Measurements from ENCODE around the gene GSS. TPM values are rescaled to one million over a fixed set of nuclear protein-coding genes. Genes with fewer than 3 reads are reported as not detected.

Gene GSS
- polyA plus RNA-seq, 3 donors: 30.4 to 52.9 (median 34.0) TPM

DNA sequence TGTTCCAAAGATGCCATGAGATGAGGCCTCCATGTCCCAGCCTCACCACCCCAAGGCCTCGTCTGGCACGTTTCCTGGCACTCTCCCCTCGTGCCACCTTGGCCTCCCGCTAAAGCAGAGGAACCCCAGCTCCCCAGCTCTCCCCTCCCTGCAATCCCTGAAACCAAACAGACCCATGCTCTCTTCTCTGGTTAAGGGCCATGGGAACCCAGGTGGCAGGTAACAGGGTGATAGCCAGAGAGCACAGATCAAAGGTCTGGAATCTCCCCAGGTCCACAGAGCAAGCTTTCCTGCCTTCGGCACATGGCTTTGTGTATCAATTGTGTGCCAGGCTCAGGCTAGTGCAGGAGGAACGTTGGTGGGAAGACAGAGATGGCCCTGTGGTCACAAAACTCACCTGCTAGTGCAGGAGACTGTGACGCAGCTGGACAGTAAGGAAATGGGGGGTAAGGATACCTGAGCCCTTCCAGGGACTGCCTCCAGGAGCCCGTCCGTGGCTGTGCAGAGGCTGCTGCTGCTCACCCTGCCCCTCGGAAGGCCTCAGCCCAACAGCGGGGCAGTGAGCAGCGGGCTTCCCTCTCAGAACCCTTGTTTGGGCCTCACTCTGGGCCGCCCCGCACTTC, 39.0 kb upstream of the GSS start:
- WGBS (ENCODE audit: insufficient coverage): 82% methylated on average over 12 of the region's 14 CpGs
- peak overlapping the region in 2 of 7 donors; percentile 18 to 51 for H3K27ac Mint-ChIP-seq

DNA sequence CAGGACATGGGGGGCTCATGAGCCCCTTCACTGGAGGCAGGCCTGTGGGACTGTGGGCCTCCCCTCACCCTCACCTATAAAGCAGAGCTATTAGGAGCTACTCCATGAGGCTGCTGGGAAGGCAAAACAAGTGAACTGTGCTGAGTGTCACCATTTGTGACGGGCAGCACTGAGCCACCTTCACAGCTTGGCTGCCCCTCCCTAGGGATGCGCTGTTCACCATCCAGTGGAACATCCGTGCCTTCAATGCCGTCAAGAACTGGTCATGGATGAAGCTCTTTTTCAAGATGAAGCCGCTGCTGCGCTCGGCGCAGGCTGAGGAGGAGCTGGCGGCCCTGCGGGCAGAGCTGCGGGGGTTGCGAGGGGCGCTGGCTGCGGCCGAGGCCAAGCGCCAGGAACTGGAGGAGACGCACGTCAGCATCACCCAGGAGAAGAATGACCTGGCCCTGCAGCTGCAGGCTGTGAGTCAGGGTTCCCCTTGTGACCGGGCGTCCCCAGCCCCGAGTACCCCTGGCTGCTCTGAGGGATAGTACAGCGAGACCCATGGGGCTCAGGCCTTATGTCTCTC, 38.4 kb upstream of the GSS start:
- Mint-ChIP-seq H3K4me1 (no peaks in the 10 kb centered on the region), H3K27me3 (ENCODE audit: low read depth in 3 of 3) (peaks cover 0 to 5% (median 0%) of the 10 kb centered on the region in 3 donors), H3K27ac (no peak overlapping the region), H3K4me3 (no peak overlapping the region), H3K9me3 (no peaks in the 10 kb centered on the region), H3K36me3 (peaks cover 57 to 60% of the 10 kb centered on the region in 2 donors)
- H3K36me3 ChIP-seq (replicated peaks in 1 of 2; ENCODE audit: control insufficient read depth in 1 of 2, insufficient read depth in 2 of 2, low read length in 2 of 2): peaks cover 42 to 56% of the 10 kb centered on the region in 2 donors
- H3K27me3 ChIP-seq (ENCODE audit: control insufficient read depth in 2 of 2, insufficient read depth in 2 of 2, low read length in 2 of 2): no peaks in the 10 kb centered on the region
- no peak overlapping the region for H3K4me2 ChIP-seq (replicated peaks; ENCODE audit: extremely low read depth, low read length, poor library complexity, severe bottlenecking)
- intact Hi-C loops (cut with micrococcal nuclease): no loop called here
- no peak overlapping the region for H3K4me3 ChIP-seq (replicated peaks in 1 of 3; ENCODE audit: low read depth in 2 of 3, low read length in 3 of 3)
- H4K20me1 ChIP-seq (ENCODE audit: insufficient read depth, low read length): no peaks in the 10 kb centered on the region
- no peaks in the 10 kb centered on the region for H3K79me2 ChIP-seq (ENCODE audit: insufficient read depth, low read length)
- no peaks in the 10 kb centered on the region for H3K4me1 ChIP-seq (ENCODE audit: control insufficient read depth in 1 of 2, insufficient read depth in 2 of 2, low read length in 2 of 2)
- TF ChIP-seq, protein P1, sequence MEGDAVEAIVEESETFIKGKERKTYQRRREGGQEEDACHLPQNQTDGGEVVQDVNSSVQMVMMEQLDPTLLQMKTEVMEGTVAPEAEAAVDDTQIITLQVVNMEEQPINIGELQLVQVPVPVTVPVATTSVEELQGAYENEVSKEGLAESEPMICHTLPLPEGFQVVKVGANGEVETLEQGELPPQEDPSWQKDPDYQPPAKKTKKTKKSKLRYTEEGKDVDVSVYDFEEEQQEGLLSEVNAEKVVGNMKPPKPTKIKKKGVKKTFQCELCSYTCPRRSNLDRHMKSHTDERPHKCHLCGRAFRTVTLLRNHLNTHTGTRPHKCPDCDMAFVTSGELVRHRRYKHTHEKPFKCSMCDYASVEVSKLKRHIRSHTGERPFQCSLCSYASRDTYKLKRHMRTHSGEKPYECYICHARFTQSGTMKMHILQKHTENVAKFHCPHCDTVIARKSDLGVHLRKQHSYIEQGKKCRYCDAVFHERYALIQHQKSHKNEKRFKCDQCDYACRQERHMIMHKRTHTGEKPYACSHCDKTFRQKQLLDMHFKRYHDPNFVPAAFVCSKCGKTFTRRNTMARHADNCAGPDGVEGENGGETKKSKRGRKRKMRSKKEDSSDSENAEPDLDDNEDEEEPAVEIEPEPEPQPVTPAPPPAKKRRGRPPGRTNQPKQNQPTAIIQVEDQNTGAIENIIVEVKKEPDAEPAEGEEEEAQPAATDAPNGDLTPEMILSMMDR (IDR thresholded peaks at IDR 0.05): no peak
- no peak overlapping the region for H3K27ac ChIP-seq (ENCODE audit: low read depth in 1 of 2, low read length in 2 of 2)
- DNase-seq: no peak
- no peaks in the 10 kb centered on the region for H3K9me3 ChIP-seq (replicated peaks in 1 of 2; ENCODE audit: control insufficient read depth in 1 of 2, insufficient read depth in 1 of 2, low read length in 2 of 2)
- H3K9ac ChIP-seq (ENCODE audit: insufficient read depth, low read length, poor library complexity, severe bottlenecking): no peak overlapping the region
- H2AFZ ChIP-seq (ENCODE audit: insufficient read depth, low read depth, low read length, poor library complexity, severe bottlenecking): no peak overlapping the region
- WGBS (ENCODE audit: insufficient coverage): 93% methylated on average over 21 of the region's 22 CpGs

More for the DNA sequence above, 39.0 kb upstream of the GSS start:
- no peak overlapping the region for H3K4me3 ChIP-seq (replicated peaks in 1 of 3; ENCODE audit: low read depth in 2 of 3, low read length in 3 of 3)
- peaks cover 48 to 62% of the 10 kb centered on the region in 2 donors for H3K36me3 ChIP-seq (replicated peaks in 1 of 2; ENCODE audit: control insufficient read depth in 1 of 2, insufficient read depth in 2 of 2, low read length in 2 of 2)
- no peaks in the 10 kb centered on the region for H3K4me1 Mint-ChIP-seq
- peaks cover 0 to 2% (median 0%) of the 10 kb centered on the region in 7 donors for H3K9me3 Mint-ChIP-seq
- H3K79me2 ChIP-seq (ENCODE audit: insufficient read depth, low read length): no peaks in the 10 kb centered on the region
- no peaks in the 10 kb centered on the region for H3K27me3 ChIP-seq (ENCODE audit: control insufficient read depth in 2 of 2, insufficient read depth in 2 of 2, low read length in 2 of 2)
- H3K36me3 Mint-ChIP-seq: peaks cover 62 to 66% of the 10 kb centered on the region in 2 donors
- DNase-seq: no peak
- no peaks in the 10 kb centered on the region for H3K9me3 ChIP-seq (replicated peaks in 1 of 2; ENCODE audit: control insufficient read depth in 1 of 2, insufficient read depth in 1 of 2, low read length in 2 of 2)
- no peak overlapping the region for H3K4me2 ChIP-seq (replicated peaks; ENCODE audit: extremely low read depth, low read length, poor library complexity, severe bottlenecking)
- no peaks in the 10 kb centered on the region for H3K4me1 ChIP-seq (ENCODE audit: control insufficient read depth in 1 of 2, insufficient read depth in 2 of 2, low read length in 2 of 2)
- H3K9ac ChIP-seq (ENCODE audit: insufficient read depth, low read length, poor library complexity, severe bottlenecking): no peak overlapping the region
- no peak overlapping the region for H3K4me3 Mint-ChIP-seq
- no peak overlapping the region for H3K27ac ChIP-seq (ENCODE audit: low read depth in 1 of 2, low read length in 2 of 2)
- intact Hi-C loops (cut with micrococcal nuclease): no loop called here
- no peak overlapping the region for H2AFZ ChIP-seq (ENCODE audit: insufficient read depth, low read depth, low read length, poor library complexity, severe bottlenecking)
- TF ChIP-seq, protein P1 (IDR thresholded peaks at IDR 0.05): no peak
- H4K20me1 ChIP-seq (ENCODE audit: insufficient read depth, low read length): no peaks in the 10 kb centered on the region
- peaks cover 0 to 5% (median 0%) of the 10 kb centered on the region in 3 donors for H3K27me3 Mint-ChIP-seq (ENCODE audit: low read depth in 3 of 3)

Data from CD14-positive monocyte (primary cell).